H1 (cell line): ENCODE measurements around the gene INVS. TPM values are rescaled to one million over a fixed set of nuclear protein-coding genes. Genes with fewer than 3 reads are reported as not detected.

Experiments
- CTCF ChIA-PET: fragments of 300-600 bp; sonication (Branson Sonifier 250); formaldehyde crosslinking; loops from one replicate; lab custom pipeline; 2021; ENCODE audit not compliant: partially characterized antibody; lab: Charles Lee
- POLR2A ChIA-PET: fragments of 300-600 bp; sonication (Branson Sonifier 250); formaldehyde crosslinking; loops from one replicate; lab custom pipeline; 2021; ENCODE audit warnings: inconsistent platforms; ENCODE audit not compliant: partially characterized antibody; lab: Charles Lee
- DNase-seq, 2 experiments: peaks; one replicate each; pipeline versions ENCODE4 v3.0.0 to v3.0.0-alpha.2; 2010 to 2022; ENCODE audit warnings: low spot score in 2 of 2, low read depth in 1 of 2, mixed read lengths in 1 of 2
- FAIRE-seq: peaks from 2 replicates; lab custom pipeline; 2011; peaks lifted over from hg19 to GRCh38; lab: Jason Lieb, UNC
- H2AFZ ChIP-seq: 2 replicates; pipeline ENCODE4 v1.8.1; 2012; ENCODE audit warnings: low read length, inconsistent platforms
- H2AK5ac ChIP-seq: 2 replicates; pipeline ENCODE4 v1.6.1; 2013; ENCODE audit warnings: low read depth, low read length
- H2BK120ac ChIP-seq: replicated peaks from 2 replicates; pipeline ENCODE3; 2013; ENCODE audit warnings: low read depth, low read length, inconsistent platforms
- H2BK12ac ChIP-seq: 2 replicates; pipeline ENCODE4 v1.6.1; 2013; ENCODE audit warnings: low read depth, low read length
- H2BK15ac ChIP-seq: 2 replicates; pipeline ENCODE4 v1.6.1; 2013; ENCODE audit warnings: low read length
- H2BK20ac ChIP-seq: 2 replicates; pipeline ENCODE4 v1.6.1; 2013; ENCODE audit warnings: low read length
- H2BK5ac ChIP-seq: 2 replicates; pipeline ENCODE4 v1.6.1; 2013; ENCODE audit warnings: low read depth, low read length
- H3K14ac ChIP-seq: 2 replicates; pipeline ENCODE4 v1.6.1; 2013; ENCODE audit warnings: inconsistent platforms; ENCODE audit not compliant: insufficient read length
- H3K18ac ChIP-seq: 2 replicates; pipeline ENCODE4 v1.6.1; 2013; ENCODE audit warnings: low read length; ENCODE audit errors: extremely low read depth
- H3K23ac ChIP-seq: 2 replicates; pipeline ENCODE4 v1.6.1; 2013; ENCODE audit warnings: inconsistent platforms; ENCODE audit not compliant: insufficient read length
- H3K23me2 ChIP-seq: 2 replicates; pipeline ENCODE4 v1.6.1; 2013; ENCODE audit warnings: low read depth, low read length
- H3K27ac ChIP-seq: 2 replicates; pipeline ENCODE4 v1.6.1; 2011; ENCODE audit warnings: low read depth, low read length, inconsistent platforms
- H3K27me3 ChIP-seq, 4 experiments: replicated peaks in 1 of 4; 1 replicate in 1 of 4; 2 replicates in 3 of 4; pipeline versions ENCODE4 v1.6.1 to v1.8.1; 2011 to 2013; ENCODE audit warnings: low read length in 3 of 4, mild to moderate bottlenecking in 3 of 4, inconsistent platforms in 2 of 4, mixed read lengths in 2 of 4, moderate library complexity in 1 of 4; ENCODE audit not compliant: control insufficient read depth in 3 of 4, insufficient read depth in 3 of 4; ENCODE audit errors: extremely low read depth in 1 of 4
- H3K36me3 ChIP-seq, 4 experiments: 2 replicates each; pipeline versions ENCODE4 v1.6.1 to v1.8.1; 2011 to 2013; ENCODE audit warnings: mild to moderate bottlenecking in 4 of 4, low read length in 3 of 4, moderate library complexity in 2 of 4, control low read depth in 1 of 4, inconsistent platforms in 1 of 4; ENCODE audit not compliant: insufficient read depth in 4 of 4, control insufficient read depth in 2 of 4
- H3K4ac ChIP-seq: replicated peaks from 2 replicates; pipeline ENCODE3; 2013; ENCODE audit warnings: low read length, low read depth, mixed read lengths, inconsistent platforms; ENCODE audit not compliant: insufficient read length
- H3K4me1 ChIP-seq, 4 experiments: replicated peaks in 1 of 4; 1 replicate in 1 of 4; 2 replicates in 3 of 4; pipeline versions ENCODE4 v1.6.1 to v1.8.1; 2011 to 2013; ENCODE audit warnings: low read length in 3 of 4, inconsistent platforms in 2 of 4, mixed read lengths in 1 of 4; ENCODE audit not compliant: insufficient read depth in 4 of 4, control insufficient read depth in 3 of 4
- H3K4me2 ChIP-seq, 2 experiments: 2 replicates each; pipeline versions ENCODE4 v1.6.1 to v1.8.1; 2011 to 2013; ENCODE audit warnings: low read depth in 2 of 2, low read length in 2 of 2, control low read depth in 1 of 2, inconsistent platforms in 1 of 2, mild to moderate bottlenecking in 1 of 2; ENCODE audit not compliant: insufficient read depth in 1 of 2
- H3K4me3 ChIP-seq, 4 experiments: fragments of 200-600, 300-600 bp in 1 of 4; sonication (generic), shearing (Covaris generic), sonication (Bioruptor Twin) in 1 of 4; 2 replicates each; pipeline versions ENCODE4 v1.5.1 to v1.8.1; 2011 to 2016; ENCODE audit warnings: low read length in 4 of 4, low read depth in 3 of 4, control low read depth in 2 of 4, inconsistent platforms in 2 of 4, mild to moderate bottlenecking in 2 of 4, mixed read lengths in 1 of 4, moderate library complexity in 1 of 4; ENCODE audit not compliant: insufficient read depth in 2 of 4; ENCODE audit errors: extremely low read depth in 1 of 4
- H3K56ac ChIP-seq: replicated peaks from 2 replicates; pipeline ENCODE3; 2013; ENCODE audit warnings: low read depth, mild to moderate bottlenecking, mixed read lengths, low read length, inconsistent platforms; ENCODE audit not compliant: insufficient read length
- H3K79me1 ChIP-seq: 2 replicates; pipeline ENCODE4 v1.6.1; 2013; ENCODE audit warnings: low read depth, low read length, control low read depth
- H3K79me2 ChIP-seq, 2 experiments: 2 replicates each; pipeline versions ENCODE4 v1.6.1 to v1.8.1; 2012 to 2013; ENCODE audit warnings: low read length in 2 of 2, mild to moderate bottlenecking in 2 of 2, inconsistent platforms in 1 of 2; ENCODE audit not compliant: insufficient read depth in 2 of 2, control insufficient read depth in 1 of 2
- H3K9ac ChIP-seq, 4 experiments: replicated peaks in 1 of 4; 1 replicate in 1 of 4; 2 replicates in 3 of 4; pipeline versions ENCODE4 v1.6.1 to v1.8.1; 2011 to 2013; ENCODE audit warnings: low read depth in 3 of 4, low read length in 3 of 4, control low read depth in 2 of 4, mild to moderate bottlenecking in 2 of 4, moderate library complexity in 2 of 4, inconsistent platforms in 1 of 4; ENCODE audit errors: extremely low read depth in 1 of 4
- H3K9me3 ChIP-seq, 2 experiments: 2 replicates each; pipeline versions ENCODE4 v1.6.1 to v1.8.1; 2012 to 2013; ENCODE audit warnings: mild to moderate bottlenecking in 2 of 2, moderate library complexity in 2 of 2, control low read depth in 1 of 2, inconsistent platforms in 1 of 2, low read depth in 1 of 2, low read length in 1 of 2, mixed read lengths in 1 of 2; ENCODE audit not compliant: insufficient read depth in 2 of 2
- H4K20me1 ChIP-seq, 2 experiments: replicated peaks in 1 of 2; 2 replicates each; pipeline versions ENCODE3 to v1.8.1; 2011 to 2013; ENCODE audit warnings: inconsistent platforms in 2 of 2, low read length in 2 of 2, mild to moderate bottlenecking in 1 of 2; ENCODE audit not compliant: insufficient read depth in 2 of 2, control insufficient read depth in 1 of 2
- H4K5ac ChIP-seq: 2 replicates; pipeline ENCODE4 v1.6.1; 2013; ENCODE audit warnings: low read length, low read depth, mixed read lengths, inconsistent platforms; ENCODE audit not compliant: insufficient read length
- H4K8ac ChIP-seq: 2 replicates; pipeline ENCODE4 v1.8.0; 2013; ENCODE audit warnings: mild to moderate bottlenecking, moderate library complexity, low read length, inconsistent platforms; ENCODE audit not compliant: insufficient read depth; ENCODE audit errors: extremely low read depth
- H4K91ac ChIP-seq: replicated peaks from 2 replicates; pipeline ENCODE3; 2013; ENCODE audit warnings: low read length, mixed read lengths, inconsistent platforms; ENCODE audit not compliant: insufficient read length
- BACH1 ChIP-seq: IDR thresholded peaks from 2 replicates; pipeline ENCODE4 v1.6.1; 2012; ENCODE audit warnings: low read length, improper control_type of control experiment
- CBX5 ChIP-seq: fragments of 300-800, 300-1000 bp; sonication (generic); IDR thresholded peaks from 2 replicates; pipeline ENCODE4 v1.7.1; 2016; ENCODE audit warnings: antibody characterized with exemption, low read length, low read depth
- CHD1 ChIP-seq: IDR thresholded peaks from 2 replicates; pipeline ENCODE4 v1.6.1; 2012; ENCODE audit warnings: low read depth, low read length, improper control_type of control experiment
- CHD2 ChIP-seq: IDR thresholded peaks from 2 replicates; pipeline ENCODE4 v1.6.1; 2012; ENCODE audit warnings: low read length, improper control_type of control experiment
- CREB1 ChIP-seq: IDR thresholded peaks from 2 replicates; pipeline ENCODE4 v1.6.1; 2012; ENCODE audit warnings: inconsistent platforms
- RBBP5 ChIP-seq: IDR thresholded peaks from 2 replicates; pipeline ENCODE4 v1.7.1; 2012; ENCODE audit warnings: low read depth, mild to moderate bottlenecking, inconsistent platforms, low read length, moderate library complexity, borderline replicate concordance
- RXRA ChIP-seq: IDR thresholded peaks from 2 replicates; pipeline ENCODE4 v1.6.1; 2011; ENCODE audit warnings: low read depth, mild to moderate bottlenecking, low read length, moderate library complexity; ENCODE audit not compliant: insufficient read depth
- SAP30 ChIP-seq: fragments of 300-600 bp; sonication (generic); IDR thresholded peaks from 2 replicates; pipeline ENCODE4 v1.7.1; 2012; ENCODE audit warnings: low read length, moderate library complexity, mild to moderate bottlenecking, inconsistent platforms; ENCODE audit not compliant: insufficient read depth, insufficient replicate concordance
- SP2 ChIP-seq: IDR thresholded peaks from 2 replicates; pipeline ENCODE4 v1.6.1; 2012; ENCODE audit warnings: mild to moderate bottlenecking, low read length, inconsistent platforms
- SP4 ChIP-seq: IDR thresholded peaks from 2 replicates; pipeline ENCODE4 v1.6.1; 2012; ENCODE audit warnings: low read length, inconsistent platforms
- TAF7 ChIP-seq: optimal IDR thresholded peaks from 2 replicates; pipeline ENCODE3; 2011; ENCODE audit warnings: low read depth, mild to moderate bottlenecking, inconsistent platforms, low read length, moderate library complexity, borderline replicate concordance
- ZNF274 ChIP-seq: IDR thresholded peaks from 2 replicates; pipeline ENCODE4 v1.7.0; 2012; ENCODE audit warnings: low read length, borderline replicate concordance; ENCODE audit errors: extremely low read depth
- WGBS, 2 experiments: shearing (Covaris generic) in 1 of 2; methylation state at CpG; one replicate each; pipeline versions ENCODE4 v1.1.6 to v1.1.7; 2013 to 2015; ENCODE audit warnings: low lambda C conversion rate in 2 of 2, mixed read lengths in 2 of 2, inconsistent platforms in 1 of 2, low coverage in 1 of 2, missing lambda C conversion rate in 1 of 2; ENCODE audit not compliant: insufficient replicate concordance in 2 of 2, insufficient coverage in 1 of 2, insufficient read length in 1 of 2; ENCODE audit errors: extremely low coverage in 1 of 2, missing lambda C conversion rate in 1 of 2; 5-methylcytosine and 5-hydroxymethylcytosine counted together
- polyA plus RNA-seq, 7 experiments: library from polyadenylated mRNA; depleted of rRNA in 3 of 7; stranded (reverse) in 5 of 7; unstranded in 2 of 7; fragments of >200 nt in 5 of 7; fragments of 200-250 nt in 2 of 7; gene quantifications; 1 replicate in 5 of 7; 2 replicates in 1 of 7; 4 replicates in 1 of 7; pipeline versions ENCODE4 v1.2.1 to v1.2.3, GENCODE V29; 2011 to 2013; ENCODE audit warnings: missing spikeins in 2 of 7, mixed read lengths in 2 of 7
- total RNA-seq: library from RNA; stranded (reverse); fragmentation: NEBNext Ultra II Directional; extraction: Animal tissue kit (Norgen Biotek cat#: 25700); gene quantifications from 2 replicates; pipeline ENCODE4 v1.2.1, GENCODE V29; 2021
- TF ChIP-seq, protein P1 (sequence below): IDR thresholded peaks from 2 replicates; pipeline ENCODE4 v1.6.1; 2012; ENCODE audit warnings: low read length, inconsistent platforms

INVS gene
- total and polyA plus RNA-seq, 2 of the 8 experiments (the other 6 are each of a cell fraction or from before 2014, with no cell fraction given): 4.1 to 6.9 TPM

DNA sequence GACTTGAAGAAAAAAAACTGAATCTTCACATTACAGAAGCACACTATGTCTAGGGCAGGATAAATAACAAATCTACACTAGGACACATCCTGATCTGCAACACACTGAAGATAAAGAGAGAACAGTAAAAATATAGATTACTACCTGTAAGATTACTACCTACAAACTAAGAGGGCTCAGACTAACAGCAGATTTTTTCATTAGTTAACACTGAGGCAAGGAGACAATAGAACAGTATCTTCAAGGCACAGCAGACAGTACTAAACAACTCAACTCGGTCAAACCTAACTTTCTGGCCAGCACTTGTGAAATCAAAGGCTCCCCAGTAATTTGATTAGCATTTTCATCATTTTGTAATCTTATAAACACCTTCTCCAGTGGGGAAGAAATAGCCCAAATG lies 207.2 kb downstream of the INVS start:
- POLR2A ChIA-PET: no interaction called here
- Histone ChIP-seq H3K79me2 (peaks cover 0 to 59% of the 10 kb centered on the region in 2 experiments; a peak in 2 of 4 replicates), H3K9ac (no peak overlapping the region), H3K23me2 (no peaks in the 10 kb centered on the region; the same call in 1 of the 2 replicates), H2BK15ac (no peak overlapping the region), H4K8ac (no peak overlapping the region), H2BK20ac (no peak overlapping the region), H3K27me3 (no peaks in the 10 kb centered on the region), H3K23ac (no peak overlapping the region), H3K27ac (no peak overlapping the region), H3K4me3 (no peak overlapping the region), H3K4me2 (no peak overlapping the region), H3K18ac (no peak overlapping the region), H3K9me3 (no peaks in the 10 kb centered on the region), H2BK120ac (no peak overlapping the region), H3K14ac (no peak overlapping the region), H3K36me3 (peaks cover 6 to 64% (median 20%) of the 10 kb centered on the region in 4 experiments), H2AK5ac (no peak overlapping the region), H4K20me1 (peaks cover 2 to 12% of the 10 kb centered on the region in 2 experiments), H3K4me1 (no peaks in the 10 kb centered on the region), H2BK12ac (no peak overlapping the region), H2AFZ (no peak overlapping the region)
- no peak for DNase-seq
- 100% methylated on average over 1 of the region's 1 CpG; no CpG with 5 or more reads in 1 of the 2 experiments for WGBS, 2 experiments
- TF ChIP-seq TAF7 (no peak), CHD2 (no peak), RXRA (no peak), BACH1 (no peak), SP4 (no peak), CREB1 (no peak), CHD1 (no peak), ZNF274 (no peak), CBX5 (no peak), SAP30 (no peak), RBBP5 (no peak), SP2 (no peak)
- TF ChIP-seq, protein P1, sequence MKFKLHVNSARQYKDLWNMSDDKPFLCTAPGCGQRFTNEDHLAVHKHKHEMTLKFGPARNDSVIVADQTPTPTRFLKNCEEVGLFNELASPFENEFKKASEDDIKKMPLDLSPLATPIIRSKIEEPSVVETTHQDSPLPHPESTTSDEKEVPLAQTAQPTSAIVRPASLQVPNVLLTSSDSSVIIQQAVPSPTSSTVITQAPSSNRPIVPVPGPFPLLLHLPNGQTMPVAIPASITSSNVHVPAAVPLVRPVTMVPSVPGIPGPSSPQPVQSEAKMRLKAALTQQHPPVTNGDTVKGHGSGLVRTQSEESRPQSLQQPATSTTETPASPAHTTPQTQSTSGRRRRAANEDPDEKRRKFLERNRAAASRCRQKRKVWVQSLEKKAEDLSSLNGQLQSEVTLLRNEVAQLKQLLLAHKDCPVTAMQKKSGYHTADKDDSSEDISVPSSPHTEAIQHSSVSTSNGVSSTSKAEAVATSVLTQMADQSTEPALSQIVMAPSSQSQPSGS: no peak
- TF ChIP-seq, all 59 proteins: peak for 0
- Histone ChIP-seq H3K4ac (no peak overlapping the region), H4K5ac (no peak overlapping the region), H3K56ac (no peak overlapping the region), H3K79me1 (no peaks in the 10 kb centered on the region; the same call in 1 of the 2 replicates), H4K91ac (no peak overlapping the region), H2BK5ac (no peak overlapping the region)
- no peak for FAIRE-seq
- CTCF ChIA-PET: interaction anchor here (0.8 to 1.8 kb wide), 4 partner anchors 10 to 247 kb away, joined by 3 read pairs; no protein-coding TSS in a partner anchor
